ENCODE data around the gene KIF5A.

Gene KIF5A

DNA sequence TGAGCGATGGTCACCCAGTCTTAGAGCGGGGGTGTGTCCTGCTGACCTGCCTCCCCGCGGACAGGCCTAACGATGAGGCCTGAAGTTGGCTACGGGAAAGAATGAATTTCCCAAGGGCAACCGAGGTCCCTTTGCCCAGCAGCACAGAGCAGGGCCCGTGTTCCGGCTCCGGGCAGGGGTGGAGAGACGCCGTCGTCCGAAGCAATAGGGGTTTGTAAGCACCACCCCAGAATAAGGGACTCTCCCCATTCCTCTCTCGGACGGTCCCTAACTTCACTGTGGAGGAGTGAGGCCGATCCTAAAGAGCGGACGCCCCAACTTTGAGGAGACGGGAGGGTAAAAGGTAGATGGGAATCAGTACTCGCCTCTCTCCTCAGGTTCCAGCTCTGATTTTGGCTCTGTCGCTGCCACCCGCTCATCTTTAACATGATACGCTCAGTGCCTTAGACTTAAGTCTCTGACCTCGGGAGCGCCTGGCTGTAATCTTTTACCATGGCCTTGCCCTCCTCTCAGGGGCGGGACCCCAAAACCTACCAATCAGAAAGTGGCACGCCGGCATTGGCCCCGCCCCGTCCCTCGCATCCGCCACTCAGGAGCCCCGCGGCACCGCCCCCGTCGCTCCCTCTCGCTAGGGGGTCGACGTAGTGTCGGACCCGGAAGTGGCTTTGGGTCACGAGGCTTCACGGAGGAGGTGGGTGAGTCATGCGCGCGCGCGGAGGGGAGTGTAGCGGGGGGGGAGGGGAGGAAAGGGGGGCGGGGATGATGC lies 29.6 kb upstream of the KIF5A start, which contains the start of gene DDIT3:
Gene DDIT3, minus strand, starts transcription at position 462 of the 766 bp plus-strand sequence. CDS start 3,108 bp downstream, outside the sequence.
- peak; percentile 99 for DNase-seq (ENCODE audit: low read depth)

DNA sequence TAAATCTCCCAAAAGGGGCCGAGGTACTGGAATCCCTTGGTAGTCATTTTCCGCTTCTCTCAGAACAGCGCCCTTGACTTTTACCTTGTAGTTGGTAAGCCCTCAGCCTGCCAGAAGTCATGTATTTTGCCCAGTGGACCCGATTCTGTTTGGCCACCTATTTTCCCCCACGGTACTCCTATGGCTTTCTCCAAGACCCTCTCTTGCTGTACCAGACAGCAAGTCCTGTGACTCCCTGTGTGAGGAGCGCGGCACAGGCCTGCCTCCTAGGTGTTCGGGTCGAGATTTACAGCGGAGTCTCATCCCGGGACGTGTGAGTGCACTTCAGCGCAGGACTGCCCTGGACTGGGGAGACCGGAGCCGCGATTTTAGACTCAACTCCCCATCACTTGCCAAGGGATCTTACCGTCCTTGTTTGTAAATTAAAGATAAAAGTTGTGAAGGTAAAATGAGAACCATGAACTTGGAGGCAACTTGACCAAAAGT lies 28.3 kb upstream of the KIF5A start:
- no peak for DNase-seq (ENCODE audit: low read depth)

DNA sequence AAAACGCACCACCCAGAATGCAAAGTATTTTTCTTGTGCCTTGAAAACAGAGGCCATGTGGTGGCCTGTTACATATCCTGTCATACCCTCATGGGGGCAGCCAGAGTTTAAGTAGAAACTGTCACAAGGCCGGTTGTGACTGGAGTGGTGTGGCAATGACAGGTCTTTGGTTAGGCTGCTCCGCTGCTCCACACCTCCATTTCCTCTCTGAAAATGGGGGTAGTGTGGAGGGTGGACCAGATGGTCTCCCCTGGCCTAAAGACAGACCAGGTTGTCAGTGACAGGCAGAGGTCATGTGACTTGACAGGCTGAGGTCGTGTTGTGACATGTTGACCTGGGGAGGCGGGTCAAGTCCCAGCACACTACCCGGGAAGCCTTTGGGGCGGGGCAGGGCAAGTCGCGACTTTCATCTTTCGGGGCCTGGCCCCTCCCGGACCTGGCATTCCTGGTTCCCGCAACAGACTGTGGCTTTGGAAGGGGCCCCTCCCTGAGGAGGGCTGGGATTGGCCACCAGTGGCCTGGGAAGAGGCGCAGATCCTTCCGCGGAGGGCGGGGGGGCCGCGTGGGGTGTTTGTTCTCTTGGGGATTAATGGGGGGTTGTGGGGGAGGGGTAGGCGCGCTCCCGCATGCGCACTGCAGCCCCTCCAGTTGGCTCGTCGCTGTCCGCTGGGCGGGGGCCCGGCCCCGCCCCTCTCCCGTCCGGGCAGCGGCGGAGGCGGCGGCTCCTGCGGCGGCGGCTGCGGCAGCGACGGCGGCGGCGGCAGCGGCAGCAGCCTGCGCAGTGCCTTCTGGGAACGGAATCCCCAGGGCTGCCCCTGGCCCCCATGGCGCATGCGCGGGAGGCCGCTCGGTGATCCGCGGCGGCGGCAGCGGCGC lies 27.6 kb upstream of the KIF5A start, which contains the start of gene MBD6:
Gene MBD6, plus strand, starts transcription at position 814 of the 876 bp plus-strand sequence. CDS start 1,480 bp downstream, outside the sequence.
- peak; percentile 83 for DNase-seq (ENCODE audit: low read depth)

DNA sequence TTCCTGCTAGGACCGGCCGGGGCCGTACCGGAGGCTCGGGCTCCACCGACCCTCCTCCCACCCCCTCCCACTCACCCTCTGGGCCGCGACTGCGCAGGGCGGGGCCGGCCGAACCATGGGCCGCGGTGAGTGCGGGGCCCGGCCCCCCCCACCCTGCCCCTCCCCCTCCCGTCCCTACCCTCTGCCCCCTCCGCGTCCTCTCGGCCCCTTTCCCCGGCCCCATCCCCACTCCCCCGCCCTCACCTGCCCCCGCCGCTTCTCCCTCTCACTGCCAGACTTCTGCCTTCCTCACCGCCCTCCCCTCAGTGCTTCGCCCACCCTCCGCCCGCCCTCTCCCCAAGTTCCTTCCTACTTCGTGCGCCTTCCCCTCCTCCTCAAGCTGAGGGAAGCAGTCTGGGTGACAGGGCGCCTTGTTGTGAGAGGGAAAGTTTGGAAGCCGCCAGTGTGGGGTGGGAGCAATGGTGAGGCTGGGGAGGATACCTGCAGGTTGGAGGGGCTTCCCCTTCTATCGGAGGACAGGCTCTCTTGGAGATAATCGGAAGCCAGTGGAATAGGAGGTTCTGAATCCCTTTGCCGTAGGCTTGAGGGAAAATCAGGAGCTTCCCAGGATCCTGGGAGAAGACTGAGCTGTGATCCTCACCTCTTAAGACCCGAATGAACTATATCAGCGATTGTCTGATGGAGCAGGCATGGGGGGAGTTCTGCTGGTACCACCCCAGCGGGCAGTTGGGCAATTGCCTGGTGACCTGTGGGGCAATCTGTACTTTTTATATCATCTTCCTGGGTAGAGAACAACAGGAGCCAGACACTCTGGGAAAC lies 26.7 kb upstream of the KIF5A start:
- peak; percentile 28 for DNase-seq (ENCODE audit: low read depth)

DNA sequence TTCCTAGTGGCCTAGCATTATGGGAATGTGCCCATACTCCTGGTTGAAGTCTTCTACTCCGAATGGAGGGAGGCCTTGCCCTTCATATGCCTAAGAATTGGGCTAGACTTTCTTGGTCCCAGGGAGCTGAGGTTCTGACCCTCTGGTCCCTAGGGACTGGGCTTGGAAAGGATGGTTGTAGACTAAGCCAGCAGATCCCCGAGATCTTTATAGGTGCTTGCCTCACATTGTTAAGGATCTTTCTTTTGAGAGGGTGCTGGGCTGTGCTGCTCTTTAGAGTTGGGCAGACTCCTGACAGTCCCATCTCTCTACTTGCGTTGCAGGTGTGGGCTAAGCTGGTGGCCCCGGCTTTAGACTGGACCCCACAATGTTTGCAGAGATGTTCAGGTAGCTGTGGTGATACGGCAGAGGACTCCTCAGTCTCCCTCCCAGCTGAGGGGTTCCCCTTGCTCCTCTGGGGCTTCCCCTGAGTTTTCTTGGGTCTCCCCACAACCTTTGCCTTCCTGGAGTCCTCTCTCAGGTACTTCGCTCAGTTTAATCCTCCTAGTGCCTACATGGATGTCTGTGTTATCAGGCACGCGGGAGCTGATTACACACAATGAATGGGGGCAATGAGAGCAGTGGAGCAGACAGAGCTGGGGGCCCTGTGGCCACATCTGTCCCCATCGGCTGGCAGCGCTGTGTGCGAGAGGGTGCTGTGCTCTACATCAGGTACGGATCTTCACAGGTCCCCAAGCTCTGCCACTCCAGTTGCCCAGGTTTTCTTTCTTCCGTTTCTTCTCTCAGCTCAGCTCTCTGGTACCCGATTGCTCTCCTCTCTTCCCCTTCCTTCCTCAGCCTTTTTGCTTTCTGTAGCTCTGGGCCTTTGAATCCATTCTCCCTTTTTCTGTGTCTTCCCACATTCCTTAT lies 25.9 kb upstream of the KIF5A start:
- DNase-seq (ENCODE audit: low read depth) = no peak

DNA sequence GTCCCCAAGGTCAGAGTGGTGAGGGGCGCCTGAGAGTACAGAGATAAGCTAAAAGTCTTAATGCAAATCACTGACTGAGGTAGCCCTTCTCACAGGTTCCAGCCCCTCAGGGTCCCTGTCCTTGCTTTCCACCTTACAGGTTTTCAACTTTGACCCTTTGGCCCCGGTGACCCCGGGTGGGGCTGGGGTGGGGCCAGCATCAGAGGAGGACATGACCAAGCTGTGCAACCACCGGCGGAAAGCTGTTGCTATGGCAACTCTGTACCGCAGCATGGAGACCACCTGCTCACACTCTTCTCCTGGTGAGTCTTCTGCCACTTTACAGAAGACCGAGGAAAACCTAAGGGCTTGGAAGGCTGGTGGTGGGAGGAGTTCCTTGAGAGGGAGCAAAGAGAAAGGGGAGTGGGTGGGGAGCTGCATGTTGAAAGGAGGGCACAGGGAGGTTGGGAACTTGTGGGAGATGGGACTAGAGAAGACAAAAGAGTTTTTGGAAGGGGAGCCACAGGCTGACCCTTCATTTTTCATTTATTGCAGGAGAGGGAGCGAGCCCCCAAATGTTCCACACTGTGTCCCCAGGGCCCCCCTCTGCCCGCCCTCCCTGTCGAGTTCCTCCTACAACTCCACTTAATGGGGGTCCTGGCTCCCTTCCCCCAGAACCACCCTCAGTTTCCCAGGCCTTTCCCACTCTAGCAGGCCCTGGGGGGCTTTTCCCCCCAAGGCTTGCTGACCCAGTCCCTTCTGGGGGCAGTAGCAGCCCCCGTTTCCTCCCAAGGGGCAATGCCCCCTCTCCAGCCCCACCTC lies 24.8 kb upstream of the KIF5A start:
- DNase-seq (ENCODE audit: low read depth) = no peak

DNA sequence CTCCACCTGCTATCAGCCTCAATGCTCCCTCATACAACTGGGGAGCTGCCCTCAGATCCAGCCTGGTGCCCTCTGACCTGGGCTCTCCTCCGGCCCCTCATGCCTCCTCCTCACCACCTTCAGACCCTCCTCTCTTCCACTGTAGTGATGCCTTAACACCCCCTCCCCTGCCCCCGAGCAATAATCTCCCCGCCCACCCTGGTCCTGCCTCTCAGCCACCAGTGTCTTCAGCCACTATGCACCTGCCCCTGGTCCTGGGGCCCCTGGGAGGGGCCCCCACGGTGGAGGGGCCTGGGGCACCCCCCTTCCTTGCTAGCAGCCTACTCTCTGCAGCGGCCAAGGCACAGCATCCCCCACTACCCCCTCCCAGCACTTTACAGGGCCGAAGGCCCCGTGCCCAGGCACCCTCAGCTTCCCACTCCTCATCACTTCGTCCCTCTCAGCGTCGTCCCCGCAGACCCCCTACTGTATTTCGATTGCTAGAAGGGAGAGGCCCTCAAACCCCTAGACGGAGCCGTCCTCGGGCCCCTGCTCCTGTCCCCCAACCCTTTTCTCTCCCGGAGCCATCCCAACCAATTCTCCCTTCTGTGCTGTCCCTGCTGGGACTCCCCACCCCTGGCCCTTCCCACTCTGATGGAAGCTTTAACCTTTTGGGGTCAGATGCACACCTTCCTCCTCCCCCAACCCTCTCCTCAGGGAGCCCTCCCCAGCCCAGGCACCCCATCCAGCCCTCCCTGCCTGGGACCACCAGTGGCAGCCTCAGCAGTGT lies 24.0 kb upstream of the KIF5A start:
- no peak for DNase-seq (ENCODE audit: low read depth)

DNA sequence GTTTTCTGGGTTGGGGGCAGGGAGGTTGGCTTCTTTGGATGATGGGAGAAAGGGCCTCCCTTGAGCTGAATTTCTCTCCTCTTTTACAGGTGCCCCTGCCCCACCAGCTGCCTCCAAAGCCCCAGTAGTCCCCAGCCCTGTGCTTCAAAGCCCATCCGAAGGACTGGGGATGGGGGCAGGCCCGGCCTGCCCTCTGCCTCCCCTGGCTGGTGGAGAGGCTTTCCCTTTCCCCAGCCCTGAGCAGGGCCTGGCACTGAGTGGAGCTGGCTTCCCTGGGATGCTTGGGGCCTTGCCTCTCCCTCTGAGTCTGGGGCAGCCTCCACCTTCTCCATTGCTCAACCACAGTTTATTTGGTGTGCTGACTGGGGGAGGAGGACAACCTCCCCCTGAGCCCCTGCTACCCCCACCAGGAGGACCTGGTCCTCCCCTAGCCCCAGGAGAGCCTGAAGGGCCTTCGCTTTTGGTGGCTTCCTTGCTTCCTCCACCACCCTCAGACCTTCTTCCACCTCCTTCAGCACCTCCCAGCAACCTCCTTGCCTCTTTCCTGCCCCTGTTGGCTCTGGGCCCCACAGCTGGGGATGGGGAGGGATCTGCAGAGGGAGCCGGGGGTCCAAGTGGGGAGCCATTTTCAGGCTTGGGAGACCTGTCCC lies 23.2 kb upstream of the KIF5A start:
- no peak for DNase-seq (ENCODE audit: low read depth)

DNA sequence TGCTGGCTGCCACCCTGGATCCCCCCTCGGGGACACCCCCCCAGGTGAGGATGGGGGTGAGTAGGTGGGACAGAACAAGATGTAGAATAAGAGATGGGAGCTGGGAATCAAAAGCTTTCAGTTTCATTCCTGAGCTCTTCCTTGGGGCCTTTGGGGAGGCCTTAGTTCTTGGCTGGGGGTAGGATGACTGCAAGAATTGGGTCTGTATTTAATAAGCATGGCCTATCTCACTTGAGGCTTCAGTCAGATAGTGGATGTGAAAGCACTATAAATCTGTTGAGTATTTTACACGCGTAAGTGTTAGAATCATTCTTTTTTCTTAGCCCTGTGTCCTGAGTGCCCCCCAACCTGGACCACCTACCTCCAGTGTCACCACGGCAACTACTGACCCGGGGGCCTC lies 22.7 kb upstream of the KIF5A start:
- no peak for DNase-seq (ENCODE audit: low read depth)

DNA sequence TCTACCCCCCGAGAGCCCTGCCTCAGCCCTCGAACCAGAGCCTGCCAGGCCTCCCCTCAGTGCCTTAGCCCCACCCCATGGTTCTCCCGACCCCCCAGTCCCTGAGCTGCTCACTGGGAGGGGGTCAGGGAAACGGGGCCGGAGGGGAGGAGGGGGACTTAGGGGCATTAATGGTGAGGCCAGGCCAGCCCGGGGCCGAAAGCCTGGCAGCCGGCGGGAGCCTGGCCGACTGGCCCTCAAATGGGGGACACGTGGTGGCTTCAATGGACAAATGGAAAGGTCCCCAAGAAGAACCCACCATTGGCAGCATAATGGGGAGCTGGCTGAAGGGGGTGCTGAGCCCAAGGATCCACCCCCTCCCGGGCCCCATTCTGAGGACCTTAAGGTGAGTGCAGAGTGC lies 21.7 kb upstream of the KIF5A start:
- no peak for DNase-seq (ENCODE audit: low read depth)

DNA sequence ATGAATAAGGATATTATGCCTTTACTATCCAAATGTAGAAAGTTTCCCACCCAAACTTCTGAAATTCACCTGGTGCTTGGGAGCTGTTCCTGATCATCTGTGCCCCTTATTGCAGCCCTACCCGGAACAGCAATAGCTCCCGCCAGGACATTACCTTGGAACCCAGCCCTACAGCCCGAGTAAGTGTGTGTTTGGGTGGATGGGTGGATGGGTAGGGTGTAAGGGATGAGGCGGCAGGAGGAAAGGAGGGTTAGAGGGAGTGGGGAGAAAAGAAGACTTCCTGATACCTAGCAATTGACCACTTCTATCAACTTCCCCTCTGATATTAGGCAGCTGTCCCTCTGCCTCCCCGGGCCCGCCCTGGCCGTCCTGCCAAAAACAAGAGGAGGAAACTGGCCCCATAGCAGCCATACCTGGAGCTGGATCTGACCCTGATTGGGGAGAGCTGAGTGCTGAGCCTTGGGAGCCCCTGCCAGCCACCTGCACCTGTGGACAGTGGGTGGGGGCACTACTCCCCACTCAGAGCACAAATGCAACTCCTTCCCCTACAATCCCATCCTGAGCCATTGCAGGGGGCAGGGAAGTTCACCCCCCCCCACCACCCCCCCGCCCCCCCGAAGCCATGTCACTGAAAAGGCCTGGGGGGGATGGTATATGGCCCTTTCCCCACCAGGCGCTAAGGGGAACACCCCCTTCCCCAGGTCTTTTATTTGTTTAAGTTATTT lies 20.9 kb upstream of the KIF5A start:
- no peak for DNase-seq (ENCODE audit: low read depth)

DNA sequence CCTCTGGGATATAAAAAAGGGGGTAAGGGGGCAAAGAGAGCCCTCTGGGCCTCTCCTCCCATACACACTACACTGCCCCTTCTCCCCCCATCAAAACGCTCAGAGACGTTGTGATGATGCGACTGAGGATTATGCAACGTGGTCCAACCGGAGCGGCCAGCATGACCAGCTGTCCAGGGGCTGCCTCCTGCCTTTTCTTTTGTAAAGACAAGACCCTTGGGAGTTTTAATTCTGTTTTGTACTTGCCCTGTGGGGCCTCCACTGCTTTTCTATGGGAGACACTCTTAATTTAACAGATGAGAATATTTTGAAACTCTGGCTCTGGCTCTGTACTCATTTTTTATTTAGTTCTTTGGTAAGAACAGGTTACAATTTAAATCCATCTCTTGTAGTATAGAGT lies 20.0 kb upstream of the KIF5A start:
- DNase-seq (ENCODE audit: low read depth) = no peak

DNA sequence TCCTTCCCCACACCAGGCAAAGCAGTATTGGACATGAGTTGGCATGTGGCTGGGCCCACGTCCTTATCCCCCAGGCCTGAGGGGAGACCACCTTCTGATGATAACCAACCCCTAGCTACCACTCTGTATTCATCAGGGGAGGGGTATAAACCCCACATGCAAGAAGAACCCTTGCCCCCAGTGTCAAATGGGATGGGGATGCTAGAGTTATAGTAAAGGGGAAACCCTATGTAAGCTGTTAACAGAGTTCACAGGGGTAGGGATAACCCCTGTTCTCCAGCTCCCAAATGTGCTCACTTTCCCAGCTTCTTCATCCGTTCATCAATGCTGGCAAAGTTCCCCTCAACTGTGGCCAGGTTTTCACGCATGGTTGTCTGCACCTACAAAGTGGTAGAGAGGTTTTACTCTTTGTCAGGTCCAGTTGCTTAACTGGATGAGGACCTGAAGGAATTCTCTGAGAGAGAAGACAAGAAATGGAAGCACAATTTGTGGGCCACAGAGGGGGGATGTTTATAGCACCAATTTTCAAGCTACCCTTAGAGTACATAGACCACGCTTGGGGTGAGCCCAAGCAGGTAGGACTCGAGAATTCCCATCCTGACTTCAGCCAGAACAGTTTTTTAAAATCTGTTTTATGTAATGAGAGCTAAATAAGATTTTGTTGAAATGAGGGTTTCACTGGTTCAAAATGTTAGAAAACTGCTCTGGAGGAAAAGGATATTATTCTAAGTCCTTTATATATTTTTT lies 19.3 kb upstream of the KIF5A start:
- no peak for DNase-seq (ENCODE audit: low read depth)

DNA sequence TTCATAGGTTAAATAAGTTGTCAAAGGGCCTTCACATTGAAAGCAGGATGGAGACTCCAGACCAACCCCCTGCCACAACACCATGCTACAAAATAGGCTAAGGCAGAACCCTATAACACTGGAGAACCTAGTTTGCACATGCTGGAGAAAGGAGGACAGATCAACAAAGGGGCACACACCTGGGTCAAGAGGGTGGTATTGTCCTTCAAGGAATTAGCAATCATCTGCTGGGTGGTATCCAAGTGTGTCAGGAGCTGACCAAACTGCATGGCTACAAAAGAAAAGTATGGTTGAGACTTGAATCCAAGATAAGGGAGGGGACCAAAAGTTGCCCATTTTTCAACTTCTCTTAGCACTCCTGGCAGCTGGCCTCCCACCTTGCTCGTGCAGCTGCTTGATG lies 18.0 kb upstream of the KIF5A start:
- DNase-seq (ENCODE audit: low read depth) = no peak

DNA sequence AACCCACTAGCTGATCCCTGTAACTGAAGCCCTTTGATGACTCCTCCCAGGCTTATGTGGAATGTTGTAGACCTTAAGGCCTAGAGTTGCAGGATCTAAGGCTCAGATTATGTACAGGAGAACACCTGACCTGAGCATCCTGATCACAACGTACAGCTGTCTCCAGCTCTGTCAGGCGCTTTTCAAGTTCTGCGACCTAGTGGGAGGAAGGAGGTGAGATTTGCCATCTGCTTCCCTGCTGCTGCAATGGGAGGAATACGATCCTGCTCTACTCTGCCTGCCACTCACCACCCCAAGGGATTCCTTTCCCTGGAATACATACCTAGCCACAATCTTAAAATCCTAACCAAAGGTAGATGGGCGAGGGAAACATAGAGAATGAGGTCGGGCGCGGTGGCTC lies 16.7 kb upstream of the KIF5A start:
- no peak for DNase-seq (ENCODE audit: low read depth)

DNA sequence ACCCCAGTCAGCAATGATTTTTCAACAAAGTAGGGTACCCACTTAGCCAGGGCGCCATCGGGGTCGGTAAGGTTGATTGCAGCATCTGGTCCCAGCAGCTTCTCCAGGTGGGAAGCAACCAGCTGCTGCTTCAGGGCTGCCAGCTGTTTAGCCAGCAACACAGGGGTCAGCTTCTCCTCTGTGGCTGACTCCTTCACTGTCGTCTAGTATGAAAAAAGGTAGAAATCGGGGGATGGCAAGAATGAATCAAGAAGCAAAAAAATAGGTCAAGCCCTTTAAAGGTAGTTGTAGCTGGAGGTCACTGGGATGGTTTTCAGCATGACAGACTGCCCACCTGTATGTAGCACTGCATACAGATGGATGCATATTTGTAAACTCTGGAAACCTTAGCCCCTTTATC lies 15.6 kb upstream of the KIF5A start:
- no peak for DNase-seq (ENCODE audit: low read depth)

DNA sequence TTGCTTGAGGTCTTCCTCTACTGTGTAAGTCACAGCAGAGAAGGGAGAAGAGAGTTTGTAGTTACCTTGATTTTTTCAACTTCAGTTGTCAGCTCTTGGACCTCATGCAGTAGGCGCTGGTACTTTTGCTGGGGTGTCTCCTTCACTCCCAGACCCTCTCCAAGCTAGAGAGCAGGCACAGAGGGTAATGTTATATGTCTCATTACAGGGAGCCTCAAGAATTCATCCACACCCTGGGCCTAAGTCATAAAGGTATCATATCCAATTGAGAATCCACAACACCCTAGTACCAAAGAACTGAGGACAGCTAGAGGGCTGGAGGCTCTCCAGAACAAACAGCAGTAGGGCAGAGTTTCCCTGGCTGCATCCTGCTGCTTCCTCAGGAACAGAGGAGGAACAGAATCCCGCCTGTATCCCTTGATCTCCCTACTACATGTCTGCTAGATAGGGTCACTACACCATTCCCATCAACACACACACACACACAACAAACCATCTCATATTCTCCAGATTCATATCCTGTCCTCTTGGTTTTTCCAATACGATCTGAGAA lies 14.8 kb upstream of the KIF5A start:
- DNase-seq (ENCODE audit: low read depth) = no peak
